ENCODE results near the gene ULK4.

- no peak for TF ChIP-seq GABPA (IDR thresholded peaks at IDR 0.05; ENCODE audit: low read depth)
- no peak for TF ChIP-seq CTCF (IDR thresholded peaks at IDR 0.05; ENCODE audit: insufficient read depth, low read length)
- TF ChIP-seq REST (IDR thresholded peaks at IDR 0.05; ENCODE audit: insufficient replicate concordance, low read depth) = no peak
- TF ChIP-seq POLR2AphosphoS5 (IDR thresholded peaks at IDR 0.05; ENCODE audit: low read depth) = no peak
Observed at GRCh38 chr3:41251593-41251992, 710.3 kb downstream of the ULK4 start.
